KMS-11 (cell line): ENCODE results near the gene SPPL2B.

Experiments
- H2AFZ ChIP-seq: fragments of 200-600 bp; sonication (generic); 2 replicates; pipeline ENCODE4 v1.6.1; 2016; ENCODE audit warnings: antibody characterized with exemption, mixed run types, low read depth
- H3K27ac ChIP-seq: fragments of 200-600 bp; sonication (generic); 2 replicates; pipeline ENCODE4 v1.6.1; 2016; ENCODE audit warnings: mild to moderate bottlenecking, mixed run types
- H3K27me3 ChIP-seq: fragments of 200-600 bp; sonication (generic); 2 replicates; pipeline ENCODE4 v1.6.1; 2017; ENCODE audit warnings: mild to moderate bottlenecking, low read depth, mixed run types, moderate library complexity; ENCODE audit not compliant: insufficient read depth
- H3K36me3 ChIP-seq: fragments of 200-600 bp; sonication (generic); 2 replicates; pipeline ENCODE4 v1.6.1; 2017; ENCODE audit warnings: mild to moderate bottlenecking, mixed run types; ENCODE audit not compliant: insufficient read depth
- H3K4me1 ChIP-seq: fragments of 200-600 bp; sonication (generic); 2 replicates; pipeline ENCODE4 v1.6.1; 2016; ENCODE audit warnings: mild to moderate bottlenecking, low read depth, mixed run types; ENCODE audit not compliant: poor library complexity, severe bottlenecking
- H3K4me2 ChIP-seq: fragments of 200-600 bp; sonication (generic); 2 replicates; pipeline ENCODE4 v1.7.0; 2016; ENCODE audit warnings: mild to moderate bottlenecking, mixed run types
- H3K4me3 ChIP-seq: fragments of 200-600 bp; sonication (generic); IDR thresholded peaks from 2 replicates; pipeline ENCODE4 v1.6.1; 2017; ENCODE audit warnings: low read depth, low read length, mixed read lengths; ENCODE audit not compliant: insufficient read depth
- H3K79me2 ChIP-seq: fragments of 200-600 bp; sonication (generic); 2 replicates; pipeline ENCODE4 v1.6.1; 2016; ENCODE audit warnings: low read depth, mixed run types; ENCODE audit not compliant: insufficient read depth
- H3K9ac ChIP-seq: fragments of 200-600 bp; sonication (generic); 2 replicates; pipeline ENCODE4 v1.6.1; 2016; ENCODE audit warnings: mild to moderate bottlenecking, mixed run types
- H4K20me1 ChIP-seq: fragments of 200-600 bp; sonication (generic); 2 replicates; pipeline ENCODE4 v1.6.1; 2016; ENCODE audit warnings: mild to moderate bottlenecking, mixed run types; ENCODE audit not compliant: insufficient read depth
- TF ChIP-seq, protein P1 (sequence below): fragments of 200-600 bp; sonication (generic); conservative IDR thresholded peaks from 2 replicates; pipeline ENCODE4 v1.6.1; 2017; ENCODE audit warnings: low read depth, mild to moderate bottlenecking, antibody characterized with exemption, low read length, moderate library complexity, mixed read lengths

Gene SPPL2B

DNA sequence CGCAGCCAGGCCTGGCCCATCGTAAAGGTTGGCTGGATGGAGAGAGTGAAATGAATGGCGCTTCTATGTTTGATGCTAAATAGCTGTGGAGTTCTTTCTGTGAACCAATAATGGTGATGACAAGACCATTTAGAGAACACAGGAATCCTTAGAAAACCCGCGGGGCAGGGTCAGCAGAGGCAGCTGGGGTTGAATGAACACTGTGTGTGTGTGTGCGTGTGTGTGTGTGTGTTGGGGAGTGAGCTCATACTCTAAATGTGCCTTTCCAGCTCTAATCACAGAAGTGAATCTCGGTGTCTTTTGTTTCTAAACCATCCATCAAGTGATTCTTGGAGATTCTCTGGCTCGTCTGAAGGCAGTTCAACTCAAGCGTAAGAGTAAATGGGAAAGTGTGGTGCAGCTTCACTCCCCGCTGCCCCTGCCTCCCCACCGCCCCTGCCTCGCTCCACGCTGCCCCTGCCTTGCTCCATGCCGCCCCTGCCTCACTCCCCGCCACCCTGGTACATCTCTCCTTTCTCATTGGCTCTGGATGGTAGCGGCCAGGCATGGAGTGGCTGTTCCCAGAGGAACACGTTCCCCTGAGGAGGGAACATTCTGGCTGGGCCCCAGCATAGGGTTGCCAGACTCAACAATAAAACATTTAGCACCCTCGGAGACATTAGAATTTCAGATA lies 52.8 kb downstream of the SPPL2B start:
- H3K4me3 ChIP-seq, result no peak overlapping the region

DNA sequence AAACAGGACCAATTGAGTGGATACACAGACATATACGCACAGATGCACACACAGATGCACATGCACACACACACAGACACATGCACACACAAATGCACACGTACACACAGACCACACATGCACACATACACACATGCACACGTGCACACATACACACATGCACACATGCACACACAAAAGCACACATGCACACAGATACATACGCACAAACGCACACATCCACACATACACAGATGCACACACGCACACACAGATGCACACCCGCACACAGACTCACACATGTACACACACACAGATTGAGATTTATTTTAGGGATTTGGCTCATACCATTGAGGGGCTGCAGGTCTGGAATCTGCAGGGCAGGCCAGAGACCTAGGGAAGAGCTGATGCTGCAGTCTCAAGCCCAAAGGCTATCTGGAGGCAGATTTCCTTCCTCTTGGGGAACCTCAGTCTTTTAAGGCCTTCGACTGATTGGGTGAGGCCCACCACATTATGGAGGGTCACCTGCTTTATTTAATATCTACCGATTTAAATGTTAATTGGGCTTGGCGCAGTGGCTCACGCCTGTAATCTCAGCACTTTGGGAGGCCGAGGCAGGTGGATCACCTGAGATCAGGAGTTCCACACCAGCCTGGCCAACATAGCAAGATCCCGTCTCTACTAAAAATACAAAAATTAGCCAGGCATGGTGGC lies 54.2 kb downstream of the SPPL2B start:
- H3K27ac ChIP-seq, result no peak overlapping the region
- H3K9ac ChIP-seq, result no peak overlapping the region
- no peaks in the 10 kb centered on the region for H4K20me1 ChIP-seq
- H3K79me2 ChIP-seq, result no peaks in the 10 kb centered on the region
- TF ChIP-seq, protein P1, sequence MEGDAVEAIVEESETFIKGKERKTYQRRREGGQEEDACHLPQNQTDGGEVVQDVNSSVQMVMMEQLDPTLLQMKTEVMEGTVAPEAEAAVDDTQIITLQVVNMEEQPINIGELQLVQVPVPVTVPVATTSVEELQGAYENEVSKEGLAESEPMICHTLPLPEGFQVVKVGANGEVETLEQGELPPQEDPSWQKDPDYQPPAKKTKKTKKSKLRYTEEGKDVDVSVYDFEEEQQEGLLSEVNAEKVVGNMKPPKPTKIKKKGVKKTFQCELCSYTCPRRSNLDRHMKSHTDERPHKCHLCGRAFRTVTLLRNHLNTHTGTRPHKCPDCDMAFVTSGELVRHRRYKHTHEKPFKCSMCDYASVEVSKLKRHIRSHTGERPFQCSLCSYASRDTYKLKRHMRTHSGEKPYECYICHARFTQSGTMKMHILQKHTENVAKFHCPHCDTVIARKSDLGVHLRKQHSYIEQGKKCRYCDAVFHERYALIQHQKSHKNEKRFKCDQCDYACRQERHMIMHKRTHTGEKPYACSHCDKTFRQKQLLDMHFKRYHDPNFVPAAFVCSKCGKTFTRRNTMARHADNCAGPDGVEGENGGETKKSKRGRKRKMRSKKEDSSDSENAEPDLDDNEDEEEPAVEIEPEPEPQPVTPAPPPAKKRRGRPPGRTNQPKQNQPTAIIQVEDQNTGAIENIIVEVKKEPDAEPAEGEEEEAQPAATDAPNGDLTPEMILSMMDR, result no peak
- H2AFZ ChIP-seq, result no peak overlapping the region
- H3K4me2 ChIP-seq, result no peak overlapping the region
- H3K4me3 ChIP-seq, result no peak overlapping the region
- H3K36me3 ChIP-seq, result no peaks in the 10 kb centered on the region
- no peaks in the 10 kb centered on the region; the same call in 1 of the 2 replicates for H3K27me3 ChIP-seq
- H3K4me1 ChIP-seq, result no peaks in the 10 kb centered on the region

More for the DNA sequence above, 52.8 kb downstream of the SPPL2B start:
- H4K20me1 ChIP-seq, result no peaks in the 10 kb centered on the region
- no peaks in the 10 kb centered on the region for H3K36me3 ChIP-seq
- TF ChIP-seq, protein P1, result no peak
- no peak overlapping the region for H3K9ac ChIP-seq
- H3K27me3 ChIP-seq, result no peaks in the 10 kb centered on the region; the same call in 1 of the 2 replicates
- no peak overlapping the region for H3K4me2 ChIP-seq
- no peak overlapping the region for H3K27ac ChIP-seq
- no peak overlapping the region for H2AFZ ChIP-seq
- no peaks in the 10 kb centered on the region for H3K4me1 ChIP-seq
- no peaks in the 10 kb centered on the region for H3K79me2 ChIP-seq

DNA sequence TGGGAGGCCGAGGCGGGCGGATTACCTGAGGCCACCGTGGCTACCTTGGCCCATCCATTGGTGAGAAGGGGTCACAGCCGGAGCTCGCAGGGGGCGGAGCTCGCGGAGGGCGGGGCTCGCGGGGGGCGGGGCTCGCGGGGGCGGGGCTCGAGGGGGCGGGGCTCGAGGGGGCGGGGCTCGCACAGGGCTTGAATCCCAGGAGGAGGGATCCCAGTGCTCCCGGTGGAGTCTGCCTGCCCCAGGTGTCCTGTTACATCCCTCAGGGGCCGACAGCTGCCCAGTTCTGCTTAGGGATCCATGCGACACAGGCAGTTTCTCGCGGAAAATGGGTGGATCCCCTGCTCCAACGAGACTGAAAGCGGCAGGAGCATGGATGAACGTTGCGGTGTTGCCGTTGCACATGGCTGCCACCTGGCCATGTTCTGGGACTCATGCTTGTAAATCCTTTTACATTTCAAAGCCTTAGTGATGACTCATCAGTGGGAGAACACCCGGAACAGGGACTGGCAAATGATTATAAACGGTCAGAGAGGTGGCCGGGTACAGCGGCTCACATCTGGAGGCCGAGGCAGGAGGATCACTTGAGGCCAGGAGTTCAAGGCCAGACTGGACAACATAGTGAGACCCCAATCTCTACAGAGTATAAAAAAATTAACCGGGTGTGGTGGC lies 56.7 kb downstream of the SPPL2B start:
- Histone ChIP-seq H3K4me3 (no peak overlapping the region), H2AFZ (no peak overlapping the region), H3K4me1 (no peaks in the 10 kb centered on the region), H3K27me3 (no peaks in the 10 kb centered on the region; the same call in 1 of the 2 replicates), H3K4me2 (no peak overlapping the region), H3K9ac (no peak overlapping the region), H3K79me2 (no peaks in the 10 kb centered on the region), H3K27ac (no peak overlapping the region), H3K36me3 (no peaks in the 10 kb centered on the region), H4K20me1 (no peaks in the 10 kb centered on the region)
- TF ChIP-seq, protein P1, result no peak

DNA sequence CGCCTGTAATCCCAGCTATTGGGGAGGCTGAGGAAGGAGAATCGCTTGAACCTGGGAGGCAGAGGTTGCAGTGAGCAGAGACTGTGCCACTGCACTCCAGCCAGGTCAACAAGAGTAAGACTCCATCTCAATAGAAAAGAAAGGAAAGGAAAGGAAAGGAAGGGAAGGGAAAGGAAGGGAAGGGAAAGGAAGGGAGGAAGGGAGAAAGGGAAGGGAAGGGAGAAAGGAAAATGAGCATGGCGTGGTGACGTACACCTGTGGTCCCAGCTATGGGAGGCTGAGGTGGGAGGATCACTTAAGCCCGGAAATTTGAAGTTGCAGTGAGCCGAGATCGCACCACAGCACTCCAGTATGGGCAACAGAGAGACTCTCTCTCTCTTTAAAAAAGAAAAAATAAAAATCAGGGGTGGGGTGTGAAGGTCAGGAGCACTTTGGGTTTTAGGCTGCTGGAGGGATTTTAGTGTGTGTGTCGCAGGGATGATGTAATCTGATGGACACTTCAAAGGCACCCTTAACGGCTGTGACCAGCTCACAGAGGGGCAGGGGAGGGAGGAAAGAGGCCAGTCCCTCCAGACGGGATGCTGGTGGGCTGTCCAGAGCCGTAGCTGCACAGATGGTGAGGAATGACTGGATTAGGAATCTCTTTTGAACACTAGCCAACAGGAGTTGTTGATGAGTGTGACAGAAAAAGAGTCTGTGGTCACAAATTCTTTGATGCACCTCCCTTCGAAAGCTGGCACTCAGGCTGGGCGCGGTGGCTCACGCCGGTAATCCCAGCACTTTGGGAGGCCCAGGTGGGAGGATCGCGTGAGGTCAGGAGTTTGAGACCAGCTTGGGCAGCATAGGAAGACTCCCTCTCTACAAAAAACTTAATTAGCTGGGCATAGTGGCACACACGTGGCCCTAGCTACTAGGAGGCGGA lies 59.1 kb downstream of the SPPL2B start:
- TF ChIP-seq, protein P1, result no peak
- Histone ChIP-seq H3K27ac (no peak overlapping the region), H3K27me3 (no peaks in the 10 kb centered on the region; the same call in 1 of the 2 replicates), H4K20me1 (no peaks in the 10 kb centered on the region), H3K36me3 (no peaks in the 10 kb centered on the region), H3K9ac (no peak overlapping the region), H3K4me2 (no peak overlapping the region), H3K4me1 (peaks cover 18% of the 10 kb centered on the region), H3K79me2 (no peaks in the 10 kb centered on the region), H2AFZ (no peak overlapping the region), H3K4me3 (no peak overlapping the region)
